ENCODE data around the gene CTNND1.
"Not testable (repeated sequence)": the region's sequence is repeated elsewhere in the genome, so short reads cannot be mapped to it uniquely, and the experiment has no call there.

The CTNND1 gene, protein sequence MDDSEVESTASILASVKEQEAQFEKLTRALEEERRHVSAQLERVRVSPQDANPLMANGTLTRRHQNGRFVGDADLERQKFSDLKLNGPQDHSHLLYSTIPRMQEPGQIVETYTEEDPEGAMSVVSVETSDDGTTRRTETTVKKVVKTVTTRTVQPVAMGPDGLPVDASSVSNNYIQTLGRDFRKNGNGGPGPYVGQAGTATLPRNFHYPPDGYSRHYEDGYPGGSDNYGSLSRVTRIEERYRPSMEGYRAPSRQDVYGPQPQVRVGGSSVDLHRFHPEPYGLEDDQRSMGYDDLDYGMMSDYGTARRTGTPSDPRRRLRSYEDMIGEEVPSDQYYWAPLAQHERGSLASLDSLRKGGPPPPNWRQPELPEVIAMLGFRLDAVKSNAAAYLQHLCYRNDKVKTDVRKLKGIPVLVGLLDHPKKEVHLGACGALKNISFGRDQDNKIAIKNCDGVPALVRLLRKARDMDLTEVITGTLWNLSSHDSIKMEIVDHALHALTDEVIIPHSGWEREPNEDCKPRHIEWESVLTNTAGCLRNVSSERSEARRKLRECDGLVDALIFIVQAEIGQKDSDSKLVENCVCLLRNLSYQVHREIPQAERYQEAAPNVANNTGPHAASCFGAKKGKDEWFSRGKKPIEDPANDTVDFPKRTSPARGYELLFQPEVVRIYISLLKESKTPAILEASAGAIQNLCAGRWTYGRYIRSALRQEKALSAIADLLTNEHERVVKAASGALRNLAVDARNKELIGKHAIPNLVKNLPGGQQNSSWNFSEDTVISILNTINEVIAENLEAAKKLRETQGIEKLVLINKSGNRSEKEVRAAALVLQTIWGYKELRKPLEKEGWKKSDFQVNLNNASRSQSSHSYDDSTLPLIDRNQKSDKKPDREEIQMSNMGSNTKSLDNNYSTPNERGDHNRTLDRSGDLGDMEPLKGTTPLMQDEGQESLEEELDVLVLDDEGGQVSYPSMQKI

DNA sequence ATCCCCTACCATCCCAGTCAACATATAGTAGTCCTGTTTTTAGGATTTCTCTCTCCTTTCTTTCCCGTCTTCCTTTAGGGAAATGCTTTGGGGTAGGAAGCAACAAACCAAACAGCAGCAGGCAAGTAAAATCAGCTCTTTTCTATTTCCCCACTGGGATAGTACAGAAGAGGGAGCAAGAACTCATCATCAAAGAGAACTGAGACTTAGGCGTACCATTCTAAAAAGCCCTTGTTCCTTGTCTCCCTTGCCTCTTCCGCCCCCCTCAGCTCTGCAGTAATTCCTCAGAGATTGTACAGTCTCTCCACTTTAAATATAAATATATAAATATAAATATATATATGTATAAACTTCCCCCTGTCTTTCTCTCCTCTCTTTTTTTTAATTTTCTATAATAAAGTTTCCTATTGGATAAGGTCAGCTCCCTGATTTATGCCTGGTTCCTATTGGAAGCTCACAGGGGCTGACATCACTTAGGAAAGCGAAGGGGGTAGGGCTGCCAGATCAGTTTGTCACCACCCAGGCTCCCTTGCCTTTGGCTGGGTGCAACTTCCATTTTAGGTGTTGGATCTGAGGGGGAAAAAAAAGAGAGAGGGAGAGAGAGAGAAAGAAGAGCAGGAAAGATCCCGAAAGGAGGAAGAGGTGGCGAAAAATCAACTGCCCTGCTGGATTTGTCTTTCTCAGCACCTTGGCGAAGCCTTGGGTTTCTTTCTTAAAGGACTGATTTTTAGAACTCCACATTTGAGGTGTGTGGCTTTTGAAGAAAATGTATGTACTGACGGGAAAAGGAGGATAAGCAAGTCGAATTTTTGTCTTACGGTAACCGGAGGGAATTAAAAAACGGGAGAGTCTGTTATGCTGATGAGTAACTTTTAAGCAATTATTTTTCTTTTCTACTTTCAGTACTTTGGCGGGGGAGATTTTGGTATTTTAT is at the start of gene CTNND1:
TSS of gene CTNND1 (plus strand) at position 502 of the 934 bp plus-strand sequence. CDS start 29,677 bp downstream, outside the sequence.
- peak within 1 kb of the TSS; percentile 73 to 90 for H3K27ac Mint-ChIP-seq

DNA sequence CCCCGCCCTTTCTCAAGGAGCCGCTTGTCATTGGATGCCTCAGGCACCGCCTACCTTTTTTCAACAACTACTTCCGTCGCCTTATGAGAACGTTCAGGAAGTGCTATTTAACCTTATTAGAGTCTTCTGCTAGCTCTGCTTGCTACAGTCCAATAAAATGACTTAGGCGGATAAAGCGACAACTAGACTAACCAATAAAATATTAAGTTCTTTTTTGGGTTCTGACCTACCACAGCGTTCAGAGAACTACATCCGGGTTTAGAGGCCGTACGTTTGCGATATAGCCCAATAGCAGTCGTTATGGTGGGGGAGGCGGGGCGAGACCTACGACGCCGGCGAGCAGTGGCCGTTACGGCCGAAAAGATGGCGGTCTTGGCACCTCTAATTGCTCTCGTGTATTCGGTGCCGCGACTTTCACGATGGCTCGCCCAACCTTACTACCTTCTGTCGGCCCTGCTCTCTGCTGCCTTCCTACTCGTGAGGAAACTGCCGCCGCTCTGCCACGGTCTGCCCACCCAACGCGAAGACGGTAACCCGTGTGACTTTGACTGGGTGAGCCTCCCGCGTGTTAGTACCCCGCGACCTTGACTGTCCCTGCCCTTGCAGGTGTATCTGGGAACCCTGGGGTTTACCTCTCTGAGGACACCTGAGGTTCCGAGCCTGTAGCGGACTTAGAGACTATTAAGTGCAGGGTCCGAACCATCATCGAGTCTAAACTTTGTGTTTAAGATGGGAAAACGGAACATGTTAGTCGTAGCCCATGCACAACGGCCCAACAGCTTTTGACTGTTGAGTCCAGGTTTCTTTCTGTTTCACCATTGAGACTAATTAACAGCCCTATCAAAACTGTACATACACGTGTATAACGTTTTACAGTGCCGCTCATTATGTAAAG is 49.1 kb upstream of the CTNND1 start, which contains the start of gene TMX2:
TSS of gene TMX2 (plus strand) at position 338 of the 895 bp plus-strand sequence. CDS start at position 364, 26 bp downstream.
- H3K27ac Mint-ChIP-seq: peak within 1 kb of the TSS; percentile 94 to 97

More for the DNA sequence above, at the start of gene CTNND1:
- DNase-seq (no peak), ATAC-seq (peak; percentile 53)
- Mint-ChIP-seq H3K4me1 (peaks cover 31% of the 10 kb centered on the region), H3K4me3 (peak within 1 kb of the TSS; percentile 82 to 93), H3K27me3 (no peaks in the 10 kb centered on the region), H3K9me3 (no peaks in the 10 kb centered on the region)

DNA sequence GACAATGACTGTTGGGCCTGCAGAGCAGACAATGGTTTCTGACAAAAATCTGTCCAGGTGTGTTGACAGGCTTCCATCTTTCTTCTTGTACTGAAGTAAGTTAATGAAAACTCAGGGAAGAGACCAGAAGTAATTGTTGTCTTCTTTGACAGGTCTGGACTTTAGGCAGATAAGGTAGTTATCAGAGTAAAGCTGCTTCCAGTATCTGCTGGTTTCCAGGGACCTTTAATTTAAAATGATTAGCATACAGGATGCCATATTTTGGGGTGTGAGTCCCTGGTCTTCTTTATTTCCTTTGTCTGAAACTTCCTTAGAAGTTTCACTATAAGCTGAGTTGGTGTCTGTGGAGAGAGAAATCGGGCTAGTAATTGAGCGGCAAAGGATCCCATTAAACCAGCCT is 47.8 kb upstream of the CTNND1 start:
- Mint-ChIP-seq H3K27ac (peak overlapping the region; percentile 94 to 97), H3K4me1 (peaks cover 50% of the 10 kb centered on the region), H3K9me3 (no peaks in the 10 kb centered on the region), H3K27me3 (no peaks in the 10 kb centered on the region), H3K4me3 (peak overlapping the region; percentile 81 to 93)
- no peak for ATAC-seq
- no peak for DNase-seq

More for the DNA sequence above, 49.1 kb upstream of the CTNND1 start, which contains the start of gene TMX2:
- peak; percentile 86 to 93 for DNase-seq
- Mint-ChIP-seq H3K27me3 (no peaks in the 10 kb centered on the region), H3K4me1 (peaks cover 58% of the 10 kb centered on the region), H3K9me3 (no peaks in the 10 kb centered on the region), H3K4me3 (peak within 1 kb of the TSS; percentile 81 to 93)
- peak; percentile 95 for ATAC-seq

DNA sequence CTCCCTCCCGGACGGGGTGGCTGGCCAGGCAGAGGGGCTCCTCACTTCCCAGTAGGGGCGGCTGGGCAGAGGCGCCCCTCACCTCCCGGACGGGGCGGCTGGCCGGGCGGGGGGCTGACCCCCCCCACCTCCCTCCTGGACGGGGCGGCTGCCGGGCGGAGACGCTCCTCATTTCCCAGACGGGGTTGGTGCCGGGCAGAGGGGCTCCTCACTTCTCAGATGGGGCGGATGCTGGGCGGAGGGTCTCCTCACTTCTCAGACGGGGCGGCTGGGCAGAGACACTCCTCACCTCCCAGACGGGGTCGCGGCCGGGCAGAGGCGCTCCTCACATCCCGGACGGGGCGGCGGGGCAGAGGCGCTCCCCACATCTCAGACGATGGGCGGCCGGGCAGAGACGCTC is 44.9 kb upstream of the CTNND1 start:
- H3K4me1 Mint-ChIP-seq: peaks cover 21% of the 10 kb centered on the region
- H3K9me3 Mint-ChIP-seq, H3K27me3 Mint-ChIP-seq, DNase-seq, ATAC-seq, H3K4me3 Mint-ChIP-seq: not testable (repeated sequence)
- peak overlapping the region in 1 of 2 donors; percentile 63 for H3K27ac Mint-ChIP-seq

DNA sequence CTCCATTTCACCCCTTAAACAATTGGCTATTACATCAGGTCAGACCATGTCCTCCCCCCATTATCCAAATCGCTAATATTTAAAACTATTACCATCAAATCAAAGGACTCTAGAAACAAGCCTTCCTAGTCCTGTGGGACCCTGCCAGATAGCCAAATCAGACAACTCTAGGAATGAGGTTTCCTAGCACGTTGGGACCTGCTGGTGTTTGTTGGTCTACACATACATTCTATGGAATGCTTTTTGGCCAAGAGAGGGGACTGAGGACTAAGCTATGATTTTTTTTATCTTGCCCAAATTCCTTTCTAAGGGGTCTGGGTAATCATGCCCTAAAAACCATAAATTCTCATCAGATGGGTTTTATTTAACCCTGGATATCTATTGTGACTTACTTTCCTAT is 34.4 kb upstream of the CTNND1 start:
- H3K4me1 Mint-ChIP-seq: peaks cover 21% of the 10 kb centered on the region
- H3K27ac Mint-ChIP-seq: no peak overlapping the region
- DNase-seq (no peak), ATAC-seq (no peak)
- H3K9me3 Mint-ChIP-seq: no peaks in the 10 kb centered on the region
- H3K27me3 Mint-ChIP-seq: no peaks in the 10 kb centered on the region
- H3K4me3 Mint-ChIP-seq: no peak overlapping the region

DNA sequence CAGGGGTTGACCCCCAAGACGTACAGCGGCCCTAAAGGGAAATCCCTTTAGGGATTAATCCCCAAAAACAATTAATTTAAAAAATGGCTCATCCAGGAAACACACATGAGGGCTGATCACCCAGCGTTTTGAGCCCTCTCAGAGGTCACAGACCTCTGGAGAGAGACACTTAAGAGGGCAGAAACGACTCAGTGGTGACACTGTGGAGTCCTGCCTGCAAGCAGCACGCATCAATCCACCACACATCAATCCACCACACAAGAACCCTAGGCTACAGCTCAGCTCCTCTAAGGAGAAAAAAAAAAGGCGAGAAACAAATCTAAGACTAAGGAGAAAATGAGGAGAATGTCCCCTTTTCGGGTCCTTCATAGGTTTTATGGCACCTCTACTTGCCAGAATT is 32.8 kb upstream of the CTNND1 start:
- no peak overlapping the region for H3K4me3 Mint-ChIP-seq
- H3K27ac Mint-ChIP-seq: peak overlapping the region in 1 of 2 donors; percentile 22
- DNase-seq (no peak), ATAC-seq (no peak)
- no peaks in the 10 kb centered on the region for H3K9me3 Mint-ChIP-seq
- no peaks in the 10 kb centered on the region for H3K27me3 Mint-ChIP-seq
- H3K4me1 Mint-ChIP-seq: peaks cover 24% of the 10 kb centered on the region

DNA sequence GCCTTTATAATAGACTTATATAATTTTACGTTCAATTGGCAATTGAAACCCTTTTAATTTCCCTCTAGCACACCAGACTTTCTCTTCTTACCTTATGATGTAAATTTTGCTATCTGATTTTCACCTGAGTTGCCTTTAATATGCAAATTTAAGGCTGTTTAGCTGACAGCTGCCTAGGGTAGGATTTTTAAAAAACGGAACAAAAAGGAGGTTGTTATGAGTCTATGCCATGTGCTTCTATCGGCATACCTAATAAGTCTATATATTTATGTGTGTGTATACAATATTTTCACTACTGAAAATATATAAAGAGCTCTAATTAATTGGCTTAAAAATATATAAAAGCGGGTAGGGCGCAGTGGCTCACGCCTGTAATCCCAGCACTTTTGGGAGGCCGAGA is 32.1 kb upstream of the CTNND1 start:
- no peak overlapping the region for H3K4me3 Mint-ChIP-seq
- H3K27ac Mint-ChIP-seq: peak overlapping the region in 1 of 2 donors; percentile 56
- H3K9me3 Mint-ChIP-seq: no peaks in the 10 kb centered on the region
- ATAC-seq (no peak), DNase-seq (no peak)
- peaks cover 24% of the 10 kb centered on the region for H3K4me1 Mint-ChIP-seq
- H3K27me3 Mint-ChIP-seq: no peaks in the 10 kb centered on the region

DNA sequence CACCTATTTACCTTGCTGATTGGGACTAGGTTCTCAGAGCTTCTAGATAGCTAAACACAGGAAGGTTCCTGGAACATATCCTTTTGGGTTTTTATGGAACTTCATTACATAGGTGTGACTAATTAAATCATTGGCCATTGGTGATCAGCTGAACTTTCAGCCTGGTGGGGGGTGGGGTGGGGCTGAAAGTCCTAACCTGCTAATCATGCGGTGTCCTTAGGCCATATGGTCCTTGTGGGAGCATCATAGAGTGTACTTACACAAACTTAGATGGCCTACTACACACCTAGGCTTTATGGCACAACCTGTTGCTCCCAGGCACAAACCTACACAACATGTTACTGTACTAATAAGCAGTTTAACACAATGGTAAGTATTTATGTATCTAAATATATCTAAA is 28.9 kb upstream of the CTNND1 start:
- Mint-ChIP-seq H3K9me3 (no peaks in the 10 kb centered on the region), H3K4me1 (peaks cover 31% of the 10 kb centered on the region), H3K27ac (no peak overlapping the region), H3K4me3 (no peak overlapping the region), H3K27me3 (no peaks in the 10 kb centered on the region)
- ATAC-seq (no peak), DNase-seq (no peak)

DNA sequence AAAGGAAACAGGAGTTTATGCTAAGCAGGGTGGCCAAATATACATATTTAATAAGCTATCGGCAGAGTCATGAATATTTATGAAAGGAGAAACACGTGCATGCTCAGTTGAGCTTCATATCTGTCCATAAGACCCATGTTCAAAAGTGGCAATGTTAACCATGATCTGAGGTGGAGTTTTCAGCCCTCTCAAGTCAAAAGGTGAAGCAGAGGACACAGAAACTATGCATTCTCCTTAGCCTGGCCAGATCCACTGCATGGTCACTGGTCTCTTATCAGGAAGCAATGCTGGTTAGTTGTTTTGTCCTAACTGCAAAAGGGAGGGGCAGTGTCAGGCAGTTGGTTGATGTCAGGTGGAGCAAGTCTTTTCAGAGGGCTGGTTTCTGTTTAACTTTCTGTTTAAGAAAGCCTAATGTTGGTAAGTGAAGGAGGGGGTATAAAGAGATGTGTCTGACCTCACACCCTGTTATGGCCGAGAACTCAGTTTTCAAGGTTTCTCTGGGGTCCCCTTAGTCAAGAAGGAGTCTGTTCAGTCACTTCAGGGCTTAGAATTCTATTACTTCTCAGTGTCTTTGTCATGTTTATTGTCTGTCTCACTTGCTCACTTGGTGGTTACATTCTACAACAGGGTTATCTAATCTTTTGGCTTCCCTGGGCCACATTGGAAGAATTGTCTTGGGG is 25.8 kb upstream of the CTNND1 start:
- DNase-seq: no peak
- Mint-ChIP-seq H3K27me3 (no peaks in the 10 kb centered on the region), H3K9me3 (no peaks in the 10 kb centered on the region), H3K27ac (peak overlapping the region; percentile 81 to 84), H3K4me1 (peaks cover 27% of the 10 kb centered on the region), H3K4me3 (no peak overlapping the region)
- ATAC-seq: no peak

DNA sequence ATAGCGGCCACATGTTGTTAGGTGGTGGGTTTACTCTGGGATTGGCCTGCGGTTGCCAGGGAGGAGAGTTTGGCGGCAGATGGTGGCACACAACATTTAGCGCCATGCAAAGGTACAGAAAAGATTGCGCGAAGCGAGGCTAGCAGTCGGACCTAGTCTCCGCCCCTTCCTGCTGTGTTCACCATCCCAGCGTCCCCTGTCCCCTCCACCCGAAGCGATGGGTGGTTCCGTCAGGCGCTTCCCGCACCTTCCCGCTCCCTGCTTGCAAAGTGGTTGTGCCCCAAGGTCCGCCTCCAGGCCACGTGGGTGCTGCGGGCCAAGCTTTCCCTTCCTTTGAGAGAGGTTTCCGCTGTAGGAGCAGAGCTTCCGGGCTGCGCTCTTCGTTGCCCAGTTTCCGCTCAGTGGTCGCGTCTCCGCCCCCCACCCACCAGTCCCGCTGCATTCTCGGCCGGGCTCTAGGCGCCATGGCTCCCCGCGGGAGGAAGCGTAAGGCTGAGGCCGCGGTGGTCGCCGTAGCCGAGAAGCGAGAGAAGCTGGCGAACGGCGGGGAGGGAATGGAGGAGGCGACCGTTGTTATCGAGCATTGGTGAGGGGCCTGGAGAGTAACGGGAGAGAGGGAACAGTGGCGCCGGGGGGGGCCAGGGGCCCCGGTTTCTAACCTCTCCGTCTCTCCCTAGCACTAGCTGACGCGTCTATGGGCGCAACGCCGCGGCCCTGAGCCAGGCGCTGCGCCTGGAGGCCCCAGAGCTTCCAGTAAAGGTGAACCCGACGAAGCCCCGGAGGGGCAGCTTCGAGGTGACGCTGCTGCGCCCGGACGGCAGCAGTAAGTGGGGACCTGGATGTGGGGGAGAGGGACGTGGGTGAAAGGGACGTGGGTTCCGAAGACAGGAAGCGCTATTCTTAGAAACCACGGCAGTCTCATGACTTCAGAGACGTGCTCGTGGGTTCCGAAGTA is 20.2 kb upstream of the CTNND1 start, which contains the start of gene SELENOH:
TSS of gene SELENOH (plus strand) at position 360 of the 955 bp plus-strand sequence. CDS start at position 465, 105 bp downstream.
- peak within 1 kb of the TSS; percentile 98 to 99 for H3K27ac Mint-ChIP-seq
- ATAC-seq (peak; percentile 95), DNase-seq (peak; percentile 95 to 99)
- H3K4me3 Mint-ChIP-seq: peak within 1 kb of the TSS; percentile 96 to 100
- no peaks in the 10 kb centered on the region for H3K9me3 Mint-ChIP-seq
- peaks cover 58% of the 10 kb centered on the region for H3K4me1 Mint-ChIP-seq
- H3K27me3 Mint-ChIP-seq: no peaks in the 10 kb centered on the region

DNA sequence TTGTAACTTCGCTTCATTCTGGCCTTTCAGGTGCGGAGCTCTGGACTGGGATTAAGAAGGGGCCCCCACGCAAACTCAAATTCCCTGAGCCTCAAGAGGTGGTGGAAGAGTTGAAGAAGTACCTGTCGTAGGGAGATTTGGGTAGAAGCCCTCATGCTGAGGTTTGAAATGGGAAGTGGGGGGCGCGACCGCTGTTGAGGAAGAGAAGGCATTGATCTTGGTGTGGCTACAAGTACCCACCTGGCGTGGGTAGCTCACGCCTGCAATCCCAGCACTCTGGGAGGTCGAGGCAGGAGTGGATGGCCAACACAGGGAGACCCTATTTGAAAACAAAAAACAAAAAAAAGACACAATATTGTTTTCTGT is 19.5 kb upstream of the CTNND1 start:
- Mint-ChIP-seq H3K27ac (peak overlapping the region; percentile 98 to 99), H3K4me3 (peak overlapping the region; percentile 96 to 100), H3K9me3 (no peaks in the 10 kb centered on the region), H3K27me3 (no peaks in the 10 kb centered on the region), H3K4me1 (peaks cover 64% of the 10 kb centered on the region)
- DNase-seq (peak; percentile 5 to 22), ATAC-seq (no peak)

DNA sequence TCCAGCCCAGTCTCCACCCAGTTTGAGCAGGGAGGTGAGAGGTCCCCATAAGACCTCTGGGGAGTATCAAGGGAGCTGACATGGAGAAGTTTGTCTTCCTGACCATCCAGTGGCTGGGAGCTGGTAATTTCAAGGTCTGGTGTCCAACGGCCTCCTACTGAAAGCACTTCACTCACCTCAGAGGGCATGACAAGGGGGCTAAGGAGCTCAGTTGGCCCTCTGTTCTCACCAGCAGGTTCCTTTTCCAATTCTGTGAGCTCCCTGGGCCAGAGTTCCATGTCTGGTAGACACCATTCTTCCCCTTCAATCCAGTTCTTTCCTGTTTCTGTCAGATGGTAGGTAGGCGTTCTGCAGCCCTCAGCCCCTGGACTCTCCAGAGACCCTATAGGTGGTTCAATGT is 17.2 kb upstream of the CTNND1 start:
- Mint-ChIP-seq H3K4me1 (peaks cover 76% of the 10 kb centered on the region), H3K4me3 (peak overlapping the region in 1 of 2 donors; percentile 26), H3K27ac (peak overlapping the region in 1 of 2 donors; percentile 83), H3K27me3 (no peaks in the 10 kb centered on the region), H3K9me3 (no peaks in the 10 kb centered on the region)
- DNase-seq: no peak
- no peak for ATAC-seq

Data from stimulated activated naive CD8-positive, alpha-beta T cell treated with anti-CD3 and anti-CD28 coated beads, Interleukin-15, amount 100 ng/mL, for 72 hours (primary cell).